ENCODE results near the gene PTN.

The PTN gene

GRCh38 chr7:137304624-137305235, 38.8 kb downstream of the PTN start:
- no peak for TF ChIP-seq CTCF (IDR thresholded peaks at IDR 0.05; ENCODE audit: low read depth, low read length)
- peak overlapping the region; percentile 14; the same call in 1 of the 2 replicates for H3K4me3 ChIP-seq (ENCODE audit: low read depth, low read length)

GRCh38 chr7:137304165-137304564, 39.4 kb downstream of the PTN start:
- TF ChIP-seq CTCF (IDR thresholded peaks at IDR 0.05; ENCODE audit: low read depth, low read length), result no peak

GRCh38 chr7:137302081-137302480, 41.5 kb downstream of the PTN start:
- no peak for TF ChIP-seq CTCF (IDR thresholded peaks at IDR 0.05; ENCODE audit: low read depth, low read length)
- H3K4me3 ChIP-seq (ENCODE audit: low read depth, low read length), result no peak overlapping the region

More at GRCh38 chr7:137304165-137304564, 39.4 kb downstream of the PTN start:
- no peak overlapping the region for H3K4me3 ChIP-seq (ENCODE audit: low read depth, low read length)

- TF ChIP-seq CTCF (IDR thresholded peaks at IDR 0.05; ENCODE audit: low read depth, low read length), result no peak; the same call in 1 of the 2 replicates
- no peak overlapping the region for H3K4me3 ChIP-seq (ENCODE audit: low read depth, low read length)
Measured at GRCh38 chr7:137298464-137298794, 45.1 kb downstream of the PTN start.

- no peak for TF ChIP-seq CTCF (IDR thresholded peaks at IDR 0.05; ENCODE audit: low read depth, low read length)
- no peak overlapping the region for H3K4me3 ChIP-seq (ENCODE audit: low read depth, low read length)
Measured at GRCh38 chr7:137297551-137298463, 45.7 kb downstream of the PTN start.

GRCh38 chr7:137296576-137296975, 47.0 kb downstream of the PTN start:
- H3K4me3 ChIP-seq (ENCODE audit: low read depth, low read length), result no peak overlapping the region
- TF ChIP-seq CTCF (IDR thresholded peaks at IDR 0.05; ENCODE audit: low read depth, low read length), result no peak

- no peak for TF ChIP-seq CTCF (IDR thresholded peaks at IDR 0.05; ENCODE audit: low read depth, low read length)
- H3K4me3 ChIP-seq (ENCODE audit: low read depth, low read length), result no peak overlapping the region
Measured at GRCh38 chr7:137295739-137296324, 47.7 kb downstream of the PTN start.

All from WI38 (cell line).